ENCODE data around the gene CCDC34. TPM values are rescaled to one million over a fixed set of nuclear protein-coding genes. Genes with fewer than 3 reads are reported as not detected.

CCDC34 gene
- total and polyA plus RNA-seq, 4 donors = 1.1 to 10.5 (median 1.5) TPM

GRCh38 chr11:27406498-27407354, 43.7 kb upstream of the CCDC34 start:
- no peaks in the 10 kb centered on the region for H3K27me3 ChIP-seq (ENCODE audit: control insufficient read depth in 4 of 4, insufficient read depth in 4 of 4, low read length in 3 of 4)
- no peaks in the 10 kb centered on the region for H3K9me3 ChIP-seq (ENCODE audit: control insufficient read depth in 4 of 4, low read length in 3 of 4)
- TF ChIP-seq NR2F2 (IDR thresholded peaks at IDR 0.05) = no peak
- TF ChIP-seq HNF4A (conservative IDR thresholded peaks at IDR 0.05) = no peak
- no peak for TF ChIP-seq JUND (IDR thresholded peaks at IDR 0.05)
- TF ChIP-seq SP1 (IDR thresholded peaks at IDR 0.05) = no peak
- no peak for TF ChIP-seq FOXA2 (IDR thresholded peaks at IDR 0.05)
- TF ChIP-seq, protein P1, sequence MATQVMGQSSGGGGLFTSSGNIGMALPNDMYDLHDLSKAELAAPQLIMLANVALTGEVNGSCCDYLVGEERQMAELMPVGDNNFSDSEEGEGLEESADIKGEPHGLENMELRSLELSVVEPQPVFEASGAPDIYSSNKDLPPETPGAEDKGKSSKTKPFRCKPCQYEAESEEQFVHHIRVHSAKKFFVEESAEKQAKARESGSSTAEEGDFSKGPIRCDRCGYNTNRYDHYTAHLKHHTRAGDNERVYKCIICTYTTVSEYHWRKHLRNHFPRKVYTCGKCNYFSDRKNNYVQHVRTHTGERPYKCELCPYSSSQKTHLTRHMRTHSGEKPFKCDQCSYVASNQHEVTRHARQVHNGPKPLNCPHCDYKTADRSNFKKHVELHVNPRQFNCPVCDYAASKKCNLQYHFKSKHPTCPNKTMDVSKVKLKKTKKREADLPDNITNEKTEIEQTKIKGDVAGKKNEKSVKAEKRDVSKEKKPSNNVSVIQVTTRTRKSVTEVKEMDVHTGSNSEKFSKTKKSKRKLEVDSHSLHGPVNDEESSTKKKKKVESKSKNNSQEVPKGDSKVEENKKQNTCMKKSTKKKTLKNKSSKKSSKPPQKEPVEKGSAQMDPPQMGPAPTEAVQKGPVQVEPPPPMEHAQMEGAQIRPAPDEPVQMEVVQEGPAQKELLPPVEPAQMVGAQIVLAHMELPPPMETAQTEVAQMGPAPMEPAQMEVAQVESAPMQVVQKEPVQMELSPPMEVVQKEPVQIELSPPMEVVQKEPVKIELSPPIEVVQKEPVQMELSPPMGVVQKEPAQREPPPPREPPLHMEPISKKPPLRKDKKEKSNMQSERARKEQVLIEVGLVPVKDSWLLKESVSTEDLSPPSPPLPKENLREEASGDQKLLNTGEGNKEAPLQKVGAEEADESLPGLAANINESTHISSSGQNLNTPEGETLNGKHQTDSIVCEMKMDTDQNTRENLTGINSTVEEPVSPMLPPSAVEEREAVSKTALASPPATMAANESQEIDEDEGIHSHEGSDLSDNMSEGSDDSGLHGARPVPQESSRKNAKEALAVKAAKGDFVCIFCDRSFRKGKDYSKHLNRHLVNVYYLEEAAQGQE (IDR thresholded peaks at IDR 0.05) = no peak
- no peak for TF ChIP-seq EGR1 (IDR thresholded peaks at IDR 0.05; ENCODE audit: low read depth in 2 of 2)
- TF ChIP-seq TAF1 (conservative IDR thresholded peaks at IDR 0.05) = no peak
- TF ChIP-seq, protein P2, sequence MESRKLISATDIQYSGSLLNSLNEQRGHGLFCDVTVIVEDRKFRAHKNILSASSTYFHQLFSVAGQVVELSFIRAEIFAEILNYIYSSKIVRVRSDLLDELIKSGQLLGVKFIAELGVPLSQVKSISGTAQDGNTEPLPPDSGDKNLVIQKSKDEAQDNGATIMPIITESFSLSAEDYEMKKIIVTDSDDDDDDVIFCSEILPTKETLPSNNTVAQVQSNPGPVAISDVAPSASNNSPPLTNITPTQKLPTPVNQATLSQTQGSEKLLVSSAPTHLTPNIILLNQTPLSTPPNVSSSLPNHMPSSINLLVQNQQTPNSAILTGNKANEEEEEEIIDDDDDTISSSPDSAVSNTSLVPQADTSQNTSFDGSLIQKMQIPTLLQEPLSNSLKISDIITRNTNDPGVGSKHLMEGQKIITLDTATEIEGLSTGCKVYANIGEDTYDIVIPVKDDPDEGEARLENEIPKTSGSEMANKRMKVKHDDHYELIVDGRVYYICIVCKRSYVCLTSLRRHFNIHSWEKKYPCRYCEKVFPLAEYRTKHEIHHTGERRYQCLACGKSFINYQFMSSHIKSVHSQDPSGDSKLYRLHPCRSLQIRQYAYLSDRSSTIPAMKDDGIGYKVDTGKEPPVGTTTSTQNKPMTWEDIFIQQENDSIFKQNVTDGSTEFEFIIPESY (IDR thresholded peaks at IDR 0.05) = no peak
- TF ChIP-seq MAX (IDR thresholded peaks at IDR 0.05) = no peak
- TF ChIP-seq, protein P3, sequence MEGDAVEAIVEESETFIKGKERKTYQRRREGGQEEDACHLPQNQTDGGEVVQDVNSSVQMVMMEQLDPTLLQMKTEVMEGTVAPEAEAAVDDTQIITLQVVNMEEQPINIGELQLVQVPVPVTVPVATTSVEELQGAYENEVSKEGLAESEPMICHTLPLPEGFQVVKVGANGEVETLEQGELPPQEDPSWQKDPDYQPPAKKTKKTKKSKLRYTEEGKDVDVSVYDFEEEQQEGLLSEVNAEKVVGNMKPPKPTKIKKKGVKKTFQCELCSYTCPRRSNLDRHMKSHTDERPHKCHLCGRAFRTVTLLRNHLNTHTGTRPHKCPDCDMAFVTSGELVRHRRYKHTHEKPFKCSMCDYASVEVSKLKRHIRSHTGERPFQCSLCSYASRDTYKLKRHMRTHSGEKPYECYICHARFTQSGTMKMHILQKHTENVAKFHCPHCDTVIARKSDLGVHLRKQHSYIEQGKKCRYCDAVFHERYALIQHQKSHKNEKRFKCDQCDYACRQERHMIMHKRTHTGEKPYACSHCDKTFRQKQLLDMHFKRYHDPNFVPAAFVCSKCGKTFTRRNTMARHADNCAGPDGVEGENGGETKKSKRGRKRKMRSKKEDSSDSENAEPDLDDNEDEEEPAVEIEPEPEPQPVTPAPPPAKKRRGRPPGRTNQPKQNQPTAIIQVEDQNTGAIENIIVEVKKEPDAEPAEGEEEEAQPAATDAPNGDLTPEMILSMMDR (IDR thresholded peaks at IDR 0.05; ENCODE audit: low read depth, low read length, missing input control) = no peak
- TF ChIP-seq RXRA (IDR thresholded peaks at IDR 0.05) = no peak
- TF ChIP-seq RAD21 (IDR thresholded peaks at IDR 0.05) = no peak
- no peak for TF ChIP-seq FOXA1 (IDR thresholded peaks at IDR 0.05)
- TF ChIP-seq ATF3 (IDR thresholded peaks at IDR 0.05) = no peak
- no peak for TF ChIP-seq YY1 (IDR thresholded peaks at IDR 0.05)
- H3K4me3 ChIP-seq (ENCODE audit: low read depth in 1 of 3, low read length in 3 of 3) = no peak overlapping the region
- peaks cover 0 to 6% (median 0%) of the 10 kb centered on the region in 4 donors for H3K36me3 ChIP-seq (ENCODE audit: control insufficient read depth in 4 of 4, insufficient read depth in 3 of 4, low read depth in 1 of 4, low read length in 3 of 4)
- no peak overlapping the region for H3K9ac ChIP-seq (ENCODE audit: low read depth in 1 of 2, low read length in 2 of 2)
- peaks cover 11 to 54% (median 25%) of the 10 kb centered on the region in 4 donors for H3K4me1 ChIP-seq (ENCODE audit: control insufficient read depth in 4 of 4, insufficient read depth in 4 of 4, low read length in 3 of 4)
- no peak overlapping the region for H3K27ac ChIP-seq (ENCODE audit: low read depth in 1 of 2, low read length in 2 of 2)
- WGBS = 86% methylated on average over 3 of the region's 3 CpGs
- DNase-seq (ENCODE audit: low spot score) = no peak

Measured in liver (tissue), 9 donors.